Neutrophil (primary cell): ENCODE measurements around the gene GRAMD4.

Source experiments
- H3K27ac ChIP-seq: fragments of 200-600 bp; sonication (generic); 2 replicates; pipeline ENCODE4 v1.5.1; 2016; ENCODE audit warnings: mild to moderate bottlenecking, moderate library complexity
- H3K27me3 ChIP-seq: fragments of 200-600 bp; sonication (generic); 2 replicates; pipeline ENCODE4 v1.6.0; 2016; ENCODE audit warnings: mild to moderate bottlenecking
- H3K36me3 ChIP-seq: fragments of 200-600 bp; sonication (generic); 2 replicates; pipeline ENCODE4 v1.5.1; 2017
- H3K4me1 ChIP-seq, 2 experiments: fragments of 200-600 bp in 1 of 2; sonication (generic) in 1 of 2; 1 replicate in 1 of 2; 2 replicates in 1 of 2; pipeline versions ENCODE4 v1.5.1 to v1.6.1; 2013 to 2016; ENCODE audit warnings: low read depth in 1 of 2, low read length in 1 of 2, mild to moderate bottlenecking in 1 of 2, moderate library complexity in 1 of 2; ENCODE audit not compliant: control insufficient read depth in 1 of 2, insufficient read depth in 1 of 2
- H3K4me3 ChIP-seq, 2 experiments: fragments of 200-600 bp in 1 of 2; sonication (generic) in 1 of 2; 1 replicate in 1 of 2; 2 replicates in 1 of 2; pipeline ENCODE4 v1.5.1; 2013 to 2016; ENCODE audit warnings: low read depth in 1 of 2, low read length in 1 of 2, mild to moderate bottlenecking in 1 of 2, moderate library complexity in 1 of 2
- H3K9me3 ChIP-seq: fragments of 200-600 bp; sonication (generic); 2 replicates; pipeline ENCODE4 v1.5.1; 2016
- CTCF ChIP-seq: fragments of 200-600 bp; sonication (generic); IDR thresholded peaks from 2 replicates; pipeline ENCODE4 v1.5.1; 2016; ENCODE audit warnings: antibody characterized with exemption

Gene GRAMD4

GRCh38 chr22:46636221-46637002 lies 16.2 kb downstream of the GRAMD4 start:
- H3K4me3 ChIP-seq, result no peak overlapping the region
- no peak for TF ChIP-seq CTCF
- H3K27ac ChIP-seq, result no peak overlapping the region
- peaks cover 24% of the 10 kb centered on the region for H3K36me3 ChIP-seq
- H3K9me3 ChIP-seq, result no peaks in the 10 kb centered on the region
- H3K27me3 ChIP-seq, result no peaks in the 10 kb centered on the region
- H3K4me1 ChIP-seq, result no peaks in the 10 kb centered on the region

GRCh38 chr22:46637711-46638600 lies 17.8 kb downstream of the GRAMD4 start:
- H3K9me3 ChIP-seq, result no peaks in the 10 kb centered on the region
- H3K4me1 ChIP-seq, result no peaks in the 10 kb centered on the region
- no peak overlapping the region for H3K27ac ChIP-seq
- no peaks in the 10 kb centered on the region for H3K27me3 ChIP-seq
- H3K4me3 ChIP-seq, result no peak overlapping the region
- peaks cover 20% of the 10 kb centered on the region for H3K36me3 ChIP-seq
- TF ChIP-seq CTCF, result no peak

GRCh38 chr22:46638601-46639431 lies 18.6 kb downstream of the GRAMD4 start:
- Histone ChIP-seq H3K27ac (no peak overlapping the region), H3K4me3 (no peak overlapping the region), H3K27me3 (no peaks in the 10 kb centered on the region), H3K4me1 (no peaks in the 10 kb centered on the region), H3K36me3 (peaks cover 20% of the 10 kb centered on the region), H3K9me3 (no peaks in the 10 kb centered on the region)
- TF ChIP-seq CTCF, result no peak

- no peaks in the 10 kb centered on the region for H3K27me3 ChIP-seq
- no peaks in the 10 kb centered on the region for H3K9me3 ChIP-seq
- H3K27ac ChIP-seq, result no peak overlapping the region
- TF ChIP-seq CTCF, result no peak
- no peaks in the 10 kb centered on the region for H3K4me1 ChIP-seq
- no peak overlapping the region for H3K4me3 ChIP-seq
- H3K36me3 ChIP-seq, result peaks cover 20% of the 10 kb centered on the region
Measured at GRCh38 chr22:46639843-46640242, 19.7 kb downstream of the GRAMD4 start.

- no peak for TF ChIP-seq CTCF
- H3K27ac ChIP-seq, result no peak overlapping the region
- H3K9me3 ChIP-seq, result no peaks in the 10 kb centered on the region
- H3K36me3 ChIP-seq, result peaks cover 21% of the 10 kb centered on the region
- H3K4me1 ChIP-seq, result no peaks in the 10 kb centered on the region
- H3K4me3 ChIP-seq, result no peak overlapping the region
- H3K27me3 ChIP-seq, result no peaks in the 10 kb centered on the region
Measured at GRCh38 chr22:46640293-46641055, 20.3 kb downstream of the GRAMD4 start.
